BLaER1 treated with 17β-estradiol and CSF1 and Interleukin-3, amounts not matched to agents 10 nM and 100 nM (cell line): Measurements from ENCODE around the gene MSMP.

Experiments used
- H3K27ac ChIP-seq, 11 experiments: shearing (Covaris generic); formaldehyde crosslinking; 2 replicates each; pipeline ENCODE4 v1.8.1; 2022
- H3K27me3 ChIP-seq, 11 experiments: shearing (Covaris generic); formaldehyde crosslinking; 2 replicates each; pipeline ENCODE4 v1.8.1; 2022
- H3K36me3 ChIP-seq, 11 experiments: shearing (Covaris generic); formaldehyde crosslinking; 2 replicates each; pipeline ENCODE4 v1.8.1; 2022
- H3K4me1 ChIP-seq, 10 experiments: shearing (Covaris generic); formaldehyde crosslinking; 2 replicates each; pipeline ENCODE4 v1.8.1; 2022
- H3K4me2 ChIP-seq, 11 experiments: shearing (Covaris generic); formaldehyde crosslinking; 2 replicates each; pipeline ENCODE4 v1.8.1; 2022
- H3K4me3 ChIP-seq, 10 experiments: shearing (Covaris generic); formaldehyde crosslinking; 2 replicates each; pipeline ENCODE4 v1.8.1; 2022
- H3K9ac ChIP-seq, 11 experiments: shearing (Covaris generic); formaldehyde crosslinking; 2 replicates each; pipeline ENCODE4 v1.8.1; 2022
- H3K9me3 ChIP-seq, 11 experiments: shearing (Covaris generic); formaldehyde crosslinking; replicated peaks in 1 of 11; 2 replicates each; pipeline ENCODE4 v1.8.1; 2022
- H4K20me1 ChIP-seq, 11 experiments: shearing (Covaris generic); formaldehyde crosslinking; 2 replicates each; pipeline ENCODE4 v1.8.1; 2022
- Cebpa-rat ChIP-seq, 11 experiments: shearing (Covaris generic); IDR thresholded peaks; 2 replicates each; pipeline ENCODE4 v1.8.1; 2022

The MSMP gene

GRCh38 chr9:35743452-35743851 is 10.6 kb downstream of the MSMP start:
- H3K4me2 ChIP-seq = peak overlapping the region in 10 of 11 experiments; percentile 0 to 100 (median 42); a peak in 15 of 22 replicates
- H4K20me1 ChIP-seq = peaks cover 0 to 100% (median 45%) of the 10 kb centered on the region in 11 experiments; a peak in 16 of 22 replicates
- no peak overlapping the region for H3K4me3 ChIP-seq
- H3K27me3 ChIP-seq = no peaks in the 10 kb centered on the region
- no peak overlapping the region for H3K9ac ChIP-seq
- H3K4me1 ChIP-seq = peaks cover 51 to 74% (median 64%) of the 10 kb centered on the region in 10 experiments
- no peak for TF ChIP-seq Cebpa-rat (IDR thresholded peaks at IDR 0.05)
- H3K27ac ChIP-seq = peak overlapping the region in 1 of 11 experiments; percentile 6; a peak in 1 of 22 replicates
- H3K36me3 ChIP-seq = peaks cover 49 to 79% (median 62%) of the 10 kb centered on the region in 11 experiments
- no peaks in the 10 kb centered on the region for H3K9me3 ChIP-seq

- peaks cover 46 to 61% (median 54%) of the 10 kb centered on the region in 10 experiments for H3K4me1 ChIP-seq
- H3K9me3 ChIP-seq = no peaks in the 10 kb centered on the region
- H3K27me3 ChIP-seq = no peaks in the 10 kb centered on the region
- no peak overlapping the region for H3K27ac ChIP-seq
- H3K4me2 ChIP-seq = peak overlapping the region in 10 of 11 experiments; percentile 8 to 57 (median 43); a peak in 17 of 22 replicates
- H3K4me3 ChIP-seq = no peak overlapping the region
- no peak for TF ChIP-seq Cebpa-rat (IDR thresholded peaks at IDR 0.05)
- peaks cover 0 to 100% (median 43%) of the 10 kb centered on the region in 11 experiments; a peak in 17 of 22 replicates for H4K20me1 ChIP-seq
- H3K36me3 ChIP-seq = peaks cover 66 to 95% (median 79%) of the 10 kb centered on the region in 11 experiments
- peak overlapping the region in 1 of 11 experiments; percentile 18; a peak in 1 of 22 replicates for H3K9ac ChIP-seq
Observed at GRCh38 chr9:35741740-35742139, 12.3 kb downstream of the MSMP start.

GRCh38 chr9:35740243-35740642 is 13.8 kb downstream of the MSMP start:
- H3K27ac ChIP-seq = no peak overlapping the region
- no peaks in the 10 kb centered on the region for H3K9me3 ChIP-seq
- no peaks in the 10 kb centered on the region for H3K27me3 ChIP-seq
- no peak overlapping the region for H3K9ac ChIP-seq
- peaks cover 0 to 100% (median 32%) of the 10 kb centered on the region in 11 experiments; a peak in 16 of 22 replicates for H4K20me1 ChIP-seq
- peaks cover 77 to 97% (median 89%) of the 10 kb centered on the region in 11 experiments for H3K36me3 ChIP-seq
- H3K4me1 ChIP-seq = peaks cover 35 to 61% (median 48%) of the 10 kb centered on the region in 10 experiments
- no peak for TF ChIP-seq Cebpa-rat (IDR thresholded peaks at IDR 0.05)
- H3K4me2 ChIP-seq = no peak overlapping the region
- H3K4me3 ChIP-seq = no peak overlapping the region

- Histone ChIP-seq H4K20me1 (peaks cover 0 to 90% (median 28%) of the 10 kb centered on the region in 11 experiments; a peak in 16 of 22 replicates), H3K9ac (no peak overlapping the region), H3K27me3 (no peaks in the 10 kb centered on the region), H3K36me3 (peaks cover 72 to 97% (median 86%) of the 10 kb centered on the region in 11 experiments), H3K9me3 (no peaks in the 10 kb centered on the region), H3K4me3 (no peak overlapping the region), H3K4me2 (no peak overlapping the region), H3K27ac (no peak overlapping the region), H3K4me1 (peaks cover 32 to 60% (median 46%) of the 10 kb centered on the region in 10 experiments)
- TF ChIP-seq Cebpa-rat (IDR thresholded peaks at IDR 0.05) = no peak
Observed at GRCh38 chr9:35738924-35739323, 15.2 kb downstream of the MSMP start.

GRCh38 chr9:35738186-35738585 is 15.9 kb downstream of the MSMP start:
- Histone ChIP-seq H3K4me1 (peaks cover 32 to 60% (median 47%) of the 10 kb centered on the region in 10 experiments), H3K36me3 (peaks cover 64 to 93% (median 84%) of the 10 kb centered on the region in 11 experiments), H4K20me1 (peaks cover 0 to 88% (median 23%) of the 10 kb centered on the region in 11 experiments; a peak in 16 of 22 replicates), H3K9ac (peak overlapping the region in 2 of 11 experiments; percentile 12 to 24; a peak in 3 of 22 replicates), H3K27ac (no peak overlapping the region), H3K9me3 (no peaks in the 10 kb centered on the region), H3K4me3 (no peak overlapping the region), H3K4me2 (peak overlapping the region in 3 of 11 experiments; percentile 3 to 31 (median 22); a peak in 1 of 22 replicates), H3K27me3 (no peaks in the 10 kb centered on the region)
- no peak for TF ChIP-seq Cebpa-rat (IDR thresholded peaks at IDR 0.05)

- Histone ChIP-seq H4K20me1 (peaks cover 0 to 78% (median 17%) of the 10 kb centered on the region in 11 experiments; a peak in 16 of 22 replicates), H3K4me1 (peaks cover 27 to 56% (median 43%) of the 10 kb centered on the region in 10 experiments), H3K36me3 (peaks cover 61 to 82% (median 77%) of the 10 kb centered on the region in 11 experiments), H3K9me3 (no peaks in the 10 kb centered on the region), H3K4me3 (no peak overlapping the region), H3K4me2 (no peak overlapping the region; a peak in 1 of 22 replicates), H3K27me3 (no peaks in the 10 kb centered on the region), H3K9ac (peak overlapping the region in 3 of 11 experiments; percentile 13 to 24 (median 15); a peak in 2 of 22 replicates), H3K27ac (peak overlapping the region in 2 of 11 experiments; percentile 18 to 20; a peak in 1 of 22 replicates)
- TF ChIP-seq Cebpa-rat (IDR thresholded peaks at IDR 0.05) = no peak
Observed at GRCh38 chr9:35737143-35737542, 16.9 kb downstream of the MSMP start.

- peaks cover 58 to 74% (median 69%) of the 10 kb centered on the region in 11 experiments for H3K36me3 ChIP-seq
- H3K9me3 ChIP-seq = no peaks in the 10 kb centered on the region
- H4K20me1 ChIP-seq = peaks cover 0 to 68% (median 10%) of the 10 kb centered on the region in 11 experiments; a peak in 14 of 22 replicates
- no peak overlapping the region for H3K4me3 ChIP-seq
- H3K4me2 ChIP-seq = peak overlapping the region in 4 of 11 experiments; percentile 10 to 71 (median 44); a peak in 4 of 22 replicates
- TF ChIP-seq Cebpa-rat (IDR thresholded peaks at IDR 0.05) = no peak
- peak overlapping the region in 6 of 11 experiments; percentile 4 to 45 (median 34); a peak in 4 of 22 replicates for H3K9ac ChIP-seq
- H3K4me1 ChIP-seq = peaks cover 18 to 48% (median 36%) of the 10 kb centered on the region in 10 experiments
- H3K27me3 ChIP-seq = no peaks in the 10 kb centered on the region
- peak overlapping the region in 3 of 11 experiments; percentile 18 to 20 (median 19); a peak in 1 of 22 replicates for H3K27ac ChIP-seq
Observed at GRCh38 chr9:35736201-35736633, 17.9 kb downstream of the MSMP start.

- Histone ChIP-seq H3K27me3 (no peaks in the 10 kb centered on the region), H3K9ac (peak overlapping the region in 7 of 11 experiments; percentile 2 to 93 (median 84); a peak in 5 of 22 replicates), H3K4me3 (peak overlapping the region in 2 of 10 experiments; percentile 89 to 90; a peak in 1 of 20 replicates), H4K20me1 (peaks cover 6 to 61% (median 22%) of the 10 kb centered on the region in 11 experiments), H3K36me3 (peaks cover 37 to 57% (median 48%) of the 10 kb centered on the region in 11 experiments), H3K4me2 (peak overlapping the region; percentile 90 to 99 (median 96); a peak in 19 of 22 replicates), H3K9me3 (no peaks in the 10 kb centered on the region), H3K4me1 (peaks cover 38 to 66% (median 54%) of the 10 kb centered on the region in 10 experiments), H3K27ac (no peak overlapping the region)
- TF ChIP-seq Cebpa-rat (IDR thresholded peaks at IDR 0.05) = no peak
Observed at GRCh38 chr9:35734096-35734495, 20.0 kb downstream of the MSMP start.
